HG02759 (cell line): ENCODE measurements around the gene ZNF337.
"Not testable (repeated sequence)": the region's sequence is repeated elsewhere in the genome, so short reads cannot be mapped to it uniquely, and the experiment has no call there.

ENCODE experiments used
- ATAC-seq: cut with Tn5 transposase; IDR thresholded peaks from one replicate; pipeline ENCODE4 v1.9.1; 2021; ENCODE audit warnings: mild to moderate bottlenecking, moderate library complexity; ENCODE audit not compliant: unreplicated experiment

The ZNF337 gene

DNA sequence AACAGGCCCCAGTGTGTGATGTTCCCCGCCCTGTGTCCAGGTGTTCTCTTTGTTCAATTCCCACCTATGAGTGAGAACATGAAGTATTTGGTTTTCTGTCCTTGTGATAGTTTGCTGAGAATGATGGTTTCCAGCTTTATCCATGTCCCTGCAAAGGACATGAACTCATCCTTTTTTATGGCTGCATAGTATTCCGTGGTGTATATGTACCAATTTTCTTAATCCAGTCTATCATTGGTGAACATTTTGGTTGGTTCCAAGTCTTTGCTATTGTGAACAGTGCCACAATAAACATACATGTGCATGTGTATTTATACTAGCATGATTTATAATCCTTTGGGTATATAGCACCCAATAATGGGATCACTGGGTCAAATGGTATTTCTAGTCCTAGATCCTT, 66.0 kb downstream of the ZNF337 start:
- not testable (repeated sequence) for ATAC-seq

DNA sequence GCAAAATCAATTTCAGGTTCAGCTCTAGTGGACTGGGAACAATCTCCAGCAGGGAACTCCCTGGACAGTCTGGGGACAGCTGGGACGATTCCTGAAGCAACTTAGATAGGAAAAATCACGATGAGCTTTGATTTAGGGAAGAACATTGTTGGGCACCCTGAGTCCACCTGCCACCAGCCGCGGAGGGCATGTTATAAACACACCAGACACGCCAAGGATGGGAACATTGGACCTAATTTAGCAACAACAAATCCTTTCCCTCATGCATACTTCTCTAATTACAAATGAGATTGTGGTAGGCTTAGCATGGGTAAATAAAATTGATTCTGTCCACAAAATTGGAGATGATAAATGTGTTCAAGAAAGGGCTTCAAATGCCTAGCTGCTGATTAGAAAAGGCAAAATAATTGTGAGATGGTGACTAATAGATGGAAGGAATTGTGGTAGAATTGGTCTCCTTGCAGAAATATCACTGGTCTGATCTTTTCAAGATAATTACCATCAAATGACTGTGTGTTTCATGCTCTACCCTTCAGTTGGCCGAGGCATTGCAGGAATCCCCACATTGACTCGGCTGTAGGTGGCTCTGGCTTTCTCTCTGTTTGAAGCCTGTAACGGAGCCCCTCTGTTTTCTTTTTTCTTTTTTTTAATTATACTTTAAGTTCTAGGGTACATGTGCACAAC, 66.7 kb downstream of the ZNF337 start:
- no peak for ATAC-seq

DNA sequence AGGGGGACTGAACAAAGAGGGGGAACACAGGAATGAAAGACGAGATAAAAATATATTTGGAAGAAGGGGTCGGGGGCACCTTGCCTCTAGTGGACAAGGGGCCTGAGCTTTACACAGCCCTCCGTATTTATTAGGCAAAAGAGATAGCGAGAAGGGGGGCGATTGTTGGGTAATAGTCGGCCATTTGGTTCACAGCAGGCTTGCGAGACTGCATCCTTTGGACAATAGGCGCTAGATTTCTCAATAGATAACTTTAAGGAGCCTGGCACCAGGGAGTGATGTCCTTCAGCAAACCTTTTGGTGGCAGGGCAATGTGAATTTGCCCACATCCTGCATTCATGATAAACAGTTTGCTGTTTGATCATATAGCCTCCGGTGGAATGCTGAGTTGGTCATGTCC, 69.9 kb downstream of the ZNF337 start:
- ATAC-seq = no peak

DNA sequence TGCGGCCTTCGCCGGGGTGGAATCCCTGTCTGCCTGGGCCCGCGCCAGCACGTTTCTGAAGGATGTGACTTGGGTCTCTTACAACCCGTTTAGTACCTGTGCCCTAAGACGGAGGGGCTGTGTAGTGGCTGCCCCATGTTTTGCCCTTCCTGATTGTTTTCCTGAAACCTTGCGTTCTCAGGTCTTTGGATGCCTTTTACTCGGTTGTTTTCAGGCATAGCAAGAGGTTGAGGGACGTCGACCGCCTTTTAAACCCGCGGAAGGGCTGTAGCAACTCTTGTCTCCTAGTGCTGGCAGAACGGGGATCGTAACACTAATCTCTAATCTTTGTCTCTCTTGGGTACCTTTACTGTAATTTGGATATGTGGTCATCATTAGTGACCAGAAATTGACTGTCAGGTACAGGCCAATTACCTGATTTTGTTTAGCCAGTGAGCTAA, 72.1 kb downstream of the ZNF337 start:
- no peak for ATAC-seq
